Raji (cell line): ENCODE measurements around the gene TMEM42.

Source experiments
- POLR2A ChIP-seq: IDR thresholded peaks from 2 replicates; pipeline ENCODE4 v1.6.1; 2011; ENCODE audit warnings: low read depth, low read length, control low read depth; ENCODE audit not compliant: insufficient read depth

The TMEM42 gene

DNA sequence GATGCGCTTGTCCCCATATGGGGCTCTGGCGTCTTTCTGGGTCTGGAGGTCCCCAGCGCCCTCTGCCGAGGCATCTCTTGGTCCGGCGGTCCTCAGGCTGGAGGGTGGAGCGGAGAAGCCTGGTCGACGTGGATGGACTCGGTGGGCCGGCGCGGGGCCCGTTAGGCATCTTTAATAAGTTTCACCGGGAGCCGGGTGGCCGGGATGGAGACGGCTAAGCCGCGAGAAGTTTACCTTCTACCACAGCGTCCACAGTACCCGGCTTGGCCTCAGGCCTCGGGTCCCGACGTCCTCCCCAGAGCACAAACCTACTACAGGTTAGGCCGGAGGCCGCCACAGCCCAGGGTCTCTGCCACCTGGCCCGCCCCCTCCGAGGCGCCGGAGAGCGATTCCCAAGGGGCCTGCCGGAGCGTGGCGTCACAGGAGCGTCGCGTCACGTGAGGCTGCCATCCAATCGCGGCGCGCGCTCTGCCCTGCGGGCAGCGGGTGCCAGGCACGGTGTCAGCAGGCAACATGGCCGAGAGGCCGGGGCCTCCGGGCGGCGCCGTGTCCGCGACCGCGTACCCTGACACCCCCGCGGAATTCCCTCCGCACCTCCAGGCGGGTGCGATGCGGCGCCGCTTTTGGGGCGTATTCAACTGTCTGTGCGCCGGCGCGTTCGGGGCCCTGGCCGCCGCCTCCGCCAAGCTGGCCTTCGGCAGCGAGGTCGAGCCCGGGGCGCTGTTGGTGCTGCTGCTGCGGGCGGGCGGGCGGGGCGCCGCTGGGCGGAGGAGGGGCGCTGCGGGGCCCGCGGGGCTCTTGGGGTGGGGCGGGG is at the start of gene TMEM42:
TMEM42 (plus strand) TSS at position 501 of the 814 bp plus-strand sequence; CDS start at position 514, 13 bp downstream.
- TF ChIP-seq POLR2A, result no peak

- TF ChIP-seq POLR2A, result no peak
Measured at GRCh38 chr3:44814751-44815150, 47.0 kb upstream of the TMEM42 start.

DNA sequence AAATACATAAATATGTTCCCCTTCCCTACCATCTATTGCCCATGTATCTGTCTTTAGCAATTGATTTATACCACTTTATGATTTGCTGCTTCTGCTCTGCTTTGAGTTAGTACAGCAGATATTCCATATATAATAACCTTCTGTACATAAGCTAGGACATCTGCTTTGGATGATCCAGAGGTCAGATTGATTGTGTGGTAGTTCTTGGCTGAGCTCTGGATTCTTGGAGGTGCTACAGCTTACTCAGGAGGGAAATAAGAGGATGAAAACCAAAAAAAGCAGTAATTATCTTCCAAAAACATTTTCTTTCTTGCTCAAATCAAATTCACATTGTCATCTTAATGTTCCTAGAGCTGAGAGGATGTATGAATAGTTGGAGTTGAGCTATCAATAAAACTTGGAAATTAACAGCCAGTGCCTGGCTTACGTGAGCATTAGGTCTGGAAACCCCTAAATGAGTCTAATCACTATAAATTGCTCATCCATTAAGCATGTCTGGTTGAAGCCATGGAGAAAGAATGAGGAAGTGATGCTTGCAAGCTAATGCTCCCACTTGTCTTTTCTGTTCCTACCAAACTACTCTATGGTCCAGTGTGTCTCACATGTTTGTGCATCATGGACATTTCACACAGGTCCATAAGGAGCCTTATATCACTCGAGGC is 36.3 kb upstream of the TMEM42 start:
- no peak for TF ChIP-seq POLR2A

GRCh38 chr3:44827196-44827595 is 34.5 kb upstream of the TMEM42 start:
- no peak for TF ChIP-seq POLR2A

GRCh38 chr3:44831232-44831631 is 30.5 kb upstream of the TMEM42 start:
- TF ChIP-seq POLR2A, result no peak

DNA sequence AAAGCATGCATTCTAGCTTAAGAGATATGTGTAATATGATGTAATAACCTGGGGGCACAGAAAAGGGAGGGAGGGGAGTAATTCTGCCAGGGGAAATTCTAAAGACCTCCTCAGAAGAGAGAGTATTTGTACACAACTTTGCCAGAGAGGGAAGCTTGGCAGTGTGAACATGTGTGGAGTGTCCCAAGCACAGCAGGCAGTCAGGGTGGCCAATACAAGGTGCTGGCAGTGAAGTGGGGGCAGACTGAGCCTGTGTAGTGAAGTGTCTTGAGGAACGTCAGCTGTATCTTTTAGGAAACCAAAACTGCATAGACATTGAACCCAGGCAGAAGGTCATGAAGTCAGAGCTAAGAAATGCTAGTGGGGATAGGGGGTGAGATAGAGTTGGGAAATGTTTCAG is 29.7 kb upstream of the TMEM42 start:
- no peak for TF ChIP-seq POLR2A

GRCh38 chr3:44832965-44833364 is 28.7 kb upstream of the TMEM42 start:
- no peak for TF ChIP-seq POLR2A

- TF ChIP-seq POLR2A, result no peak
Measured at GRCh38 chr3:44833394-44833793, 28.3 kb upstream of the TMEM42 start.

- TF ChIP-seq POLR2A, result no peak
Measured at GRCh38 chr3:44835684-44836083, 26.0 kb upstream of the TMEM42 start.

DNA sequence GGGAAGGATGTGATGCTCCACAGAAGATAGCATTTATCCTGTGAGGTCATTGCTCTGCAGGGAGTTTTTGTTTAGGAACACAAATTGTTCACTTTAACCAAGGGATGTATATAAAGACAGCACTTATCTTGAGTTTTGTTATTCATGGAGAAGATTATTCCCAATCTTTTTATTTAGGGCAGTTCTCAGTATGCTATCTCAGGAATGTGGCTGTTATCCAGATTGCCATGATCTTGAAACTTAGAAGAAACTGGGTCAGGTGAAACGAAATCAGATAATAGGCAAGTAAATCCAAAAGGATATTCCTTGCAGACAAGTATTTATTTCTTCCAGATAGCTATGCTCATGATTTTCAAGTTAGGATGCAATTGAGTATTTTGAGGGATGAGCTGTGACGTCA is 19.3 kb upstream of the TMEM42 start:
- no peak for TF ChIP-seq POLR2A

- no peak for TF ChIP-seq POLR2A
Measured at GRCh38 chr3:44845528-44846520, 15.9 kb upstream of the TMEM42 start.

DNA sequence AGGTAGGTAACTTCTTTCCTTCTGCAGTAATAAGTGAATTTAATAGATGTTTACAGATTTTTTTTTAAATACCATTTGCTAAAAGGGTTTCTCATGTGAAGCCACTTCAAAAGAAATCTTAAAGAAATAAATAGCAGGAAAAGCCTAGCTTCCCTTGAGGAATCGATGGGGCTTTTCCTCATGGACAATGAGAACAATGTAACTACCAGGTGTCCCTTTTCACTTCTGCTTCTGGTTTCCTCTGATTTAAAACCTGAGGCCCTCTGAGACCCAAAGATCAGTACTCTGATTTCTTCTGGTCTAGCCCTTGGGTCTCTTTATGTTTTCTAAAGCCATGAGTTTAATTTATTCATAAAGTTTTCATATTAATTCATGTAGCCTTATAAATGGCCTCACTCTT is 13.1 kb upstream of the TMEM42 start:
- no peak for TF ChIP-seq POLR2A

- TF ChIP-seq POLR2A, result no peak
Measured at GRCh38 chr3:44860117-44860516, 1.6 kb upstream of the TMEM42 start.

DNA sequence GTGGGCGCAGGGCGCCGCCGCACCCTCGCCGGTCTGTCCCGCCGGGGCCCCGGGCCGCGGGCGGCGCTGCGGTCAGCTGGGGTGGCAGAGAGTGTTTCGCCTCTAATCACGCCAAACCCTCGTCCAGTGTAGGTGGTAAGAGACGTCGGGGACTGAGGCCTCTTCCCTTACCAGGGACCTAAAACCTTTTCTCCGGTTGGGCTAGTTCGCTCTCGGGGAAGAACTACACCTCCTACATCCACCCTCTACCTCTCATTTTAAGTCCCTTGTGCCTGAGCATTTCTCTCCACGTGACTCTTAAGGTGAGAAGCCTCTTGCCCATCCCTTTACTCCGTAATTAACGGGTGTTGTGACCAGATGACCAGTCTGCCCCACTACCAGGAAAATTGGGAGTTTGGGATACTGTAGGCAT is 520 bp downstream of the TMEM42 start:
- TF ChIP-seq POLR2A, result no peak

DNA sequence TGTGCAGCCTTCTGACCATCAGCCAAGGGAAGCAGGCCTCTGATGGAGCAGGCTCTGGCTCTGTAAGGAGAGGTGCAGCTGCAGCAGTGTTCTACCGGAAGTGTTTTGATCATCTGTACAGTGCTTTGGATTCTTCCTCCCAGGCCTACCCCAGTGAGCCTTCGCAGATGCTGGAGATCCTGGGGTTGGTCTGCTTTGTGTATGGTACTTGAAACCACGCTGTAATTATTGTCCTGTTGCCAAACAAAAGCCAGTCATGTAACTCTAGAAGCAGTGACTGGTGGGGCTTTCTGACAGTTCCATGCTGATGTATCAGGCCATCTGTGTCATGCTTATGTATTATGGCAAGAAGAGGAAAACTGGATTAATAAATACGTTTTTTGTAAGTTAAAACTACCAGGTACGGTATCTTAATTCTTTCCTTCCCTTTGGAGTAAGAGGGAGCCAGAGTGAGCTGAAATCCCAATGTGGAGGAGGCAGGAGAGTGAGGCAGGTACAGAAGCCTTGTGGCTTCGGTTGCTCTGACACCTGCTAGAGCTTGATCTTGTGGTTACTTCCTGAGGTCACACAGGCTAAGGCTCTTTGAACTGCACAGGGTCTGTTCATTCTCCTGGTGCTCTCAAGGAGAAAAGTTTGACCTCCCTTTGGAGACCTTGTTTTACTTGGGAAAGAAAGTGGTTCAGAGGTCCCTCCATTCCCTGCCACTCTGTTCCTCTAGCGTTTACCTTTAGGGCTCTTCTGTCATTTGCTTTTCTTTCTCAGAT is 3.7 kb downstream of the TMEM42 start:
- TF ChIP-seq POLR2A, result no peak

GRCh38 chr3:44867421-44868111 is 5.9 kb downstream of the TMEM42 start:
- no peak for TF ChIP-seq POLR2A
